GM23248 (cell line): ENCODE measurements around the gene EBF3.

Source experiments
- EZH2 ChIP-seq: fragments of 200-600 bp; sonication (generic); IDR thresholded peaks from 2 replicates; pipeline ENCODE4 v1.6.1; 2018; ENCODE audit warnings: antibody characterized with exemption, mild to moderate bottlenecking; ENCODE audit not compliant: insufficient read depth, poor library complexity, severe bottlenecking
- EZH2phosphoT487 ChIP-seq: fragments of 200-600 bp; sonication (generic); IDR thresholded peaks from 2 replicates; pipeline ENCODE4 v1.6.1; 2018; ENCODE audit warnings: antibody characterized with exemption, moderate library complexity, mild to moderate bottlenecking, low read depth; ENCODE audit not compliant: insufficient read depth

- TF ChIP-seq EZH2phosphoT487 = no peak
- TF ChIP-seq EZH2 = no peak
Measured at GRCh38 chr10:129919358-129919757, 44.7 kb downstream of the EBF3 start.
